GM19238 (cell line): ENCODE measurements around the gene BEAN1.
A peak's percentile ranks its signal among the peaks of the same experiment; 100 is the strongest.

Source experiments
- DNase-seq: peaks from one replicate; pipeline ENCODE4 v3.0.0; 2011; ENCODE audit warnings: low spot score; ENCODE audit not compliant: insufficient read length

BEAN1 gene

DNA sequence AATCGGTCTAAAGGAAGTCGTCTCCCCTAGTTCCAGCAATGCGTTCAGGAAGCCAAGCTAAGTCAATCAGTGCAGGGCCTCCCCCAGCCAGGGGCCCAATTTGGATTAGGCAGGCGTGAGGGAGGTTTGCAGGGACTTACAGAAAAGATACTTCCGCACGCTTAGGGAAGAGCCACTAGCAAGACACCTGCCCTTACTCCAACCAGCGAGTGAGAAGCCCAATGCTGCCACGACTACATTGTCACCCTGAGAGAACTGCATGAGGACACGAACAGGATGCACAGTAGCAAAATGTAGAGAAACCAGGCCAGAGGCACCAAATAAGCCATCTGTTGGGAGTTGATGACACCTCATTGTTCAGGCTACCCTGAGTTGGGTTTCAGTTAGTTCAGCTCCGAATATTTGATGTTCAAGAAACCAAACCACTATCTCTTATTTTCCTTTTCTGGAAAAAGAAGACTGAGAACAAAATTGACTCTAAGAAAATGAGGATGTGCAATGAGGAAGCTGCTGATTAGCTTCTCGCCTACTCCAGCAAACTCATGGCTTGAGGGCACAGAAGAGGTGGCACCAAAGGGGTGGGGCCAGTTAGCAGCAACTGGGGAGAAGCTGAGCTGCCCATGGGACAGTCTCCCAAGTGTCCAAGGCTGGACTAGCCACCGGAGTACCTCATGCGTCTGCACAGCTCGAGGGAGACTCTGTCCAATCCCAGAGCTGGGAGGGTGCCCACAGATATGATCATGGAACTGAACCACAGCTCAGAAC lies 93.5 kb downstream of the BEAN1 start:
- DNase-seq = no peak

DNA sequence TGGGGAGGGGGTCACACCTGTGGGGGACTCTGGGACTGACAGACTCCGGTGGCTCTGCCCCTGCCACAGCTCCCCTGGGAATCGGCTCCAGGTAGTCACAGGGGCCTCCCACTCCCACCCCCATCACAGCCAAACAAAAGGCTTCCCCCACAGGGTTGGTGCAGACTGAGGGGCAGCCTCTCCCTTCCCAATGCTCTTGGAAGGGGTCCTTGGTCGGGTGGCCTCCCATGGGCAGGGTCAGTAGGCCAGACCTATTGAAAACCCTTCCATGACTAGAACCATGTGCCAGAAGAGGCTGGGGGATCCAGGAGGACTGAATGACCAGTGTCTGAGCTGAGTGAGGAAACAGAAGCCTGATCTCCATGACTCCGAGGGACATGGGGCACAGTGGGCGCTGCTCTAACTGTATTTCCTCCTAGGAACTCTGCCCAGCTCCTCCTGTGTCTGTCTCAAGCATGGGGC lies 94.2 kb downstream of the BEAN1 start:
- DNase-seq = no peak

DNA sequence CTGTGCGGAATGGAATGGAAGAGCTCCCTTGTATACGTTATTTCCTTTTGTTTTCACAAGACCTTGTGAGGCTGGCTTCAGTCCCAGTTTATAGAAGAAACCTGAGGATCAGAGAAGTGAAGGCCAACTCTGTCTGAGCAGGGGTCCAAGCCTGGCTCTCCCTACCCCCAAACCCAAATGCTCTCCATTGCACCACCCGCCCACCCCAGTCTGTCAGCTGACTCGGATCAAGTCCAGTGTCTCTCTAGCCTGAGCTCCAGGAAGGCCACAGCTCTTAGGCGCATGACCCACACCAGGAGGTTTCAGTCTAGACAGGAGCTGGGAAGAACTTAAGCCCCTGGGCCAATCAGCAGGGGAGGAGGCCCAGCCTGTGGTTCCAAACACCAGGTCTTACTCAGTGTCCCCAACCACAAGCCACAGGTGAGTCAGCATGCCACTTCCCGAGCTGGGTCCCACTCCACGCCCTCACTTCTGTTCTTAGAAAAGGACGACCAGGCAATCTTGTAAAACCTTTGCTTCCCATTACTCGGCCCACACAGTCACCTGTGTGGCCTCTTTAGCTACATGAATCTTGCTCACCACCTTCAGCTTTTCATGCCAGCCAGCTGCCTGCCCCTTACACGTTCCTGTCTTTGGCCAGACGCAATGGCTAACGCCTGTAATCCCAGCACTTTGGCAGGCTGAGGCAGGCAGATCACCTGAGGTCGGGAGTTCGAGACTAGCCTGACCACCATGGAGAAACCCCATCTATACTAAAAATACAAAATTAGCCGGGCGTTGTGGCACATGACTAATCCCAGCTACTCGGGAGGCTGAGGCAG lies 95.1 kb downstream of the BEAN1 start:
- no peak for DNase-seq

DNA sequence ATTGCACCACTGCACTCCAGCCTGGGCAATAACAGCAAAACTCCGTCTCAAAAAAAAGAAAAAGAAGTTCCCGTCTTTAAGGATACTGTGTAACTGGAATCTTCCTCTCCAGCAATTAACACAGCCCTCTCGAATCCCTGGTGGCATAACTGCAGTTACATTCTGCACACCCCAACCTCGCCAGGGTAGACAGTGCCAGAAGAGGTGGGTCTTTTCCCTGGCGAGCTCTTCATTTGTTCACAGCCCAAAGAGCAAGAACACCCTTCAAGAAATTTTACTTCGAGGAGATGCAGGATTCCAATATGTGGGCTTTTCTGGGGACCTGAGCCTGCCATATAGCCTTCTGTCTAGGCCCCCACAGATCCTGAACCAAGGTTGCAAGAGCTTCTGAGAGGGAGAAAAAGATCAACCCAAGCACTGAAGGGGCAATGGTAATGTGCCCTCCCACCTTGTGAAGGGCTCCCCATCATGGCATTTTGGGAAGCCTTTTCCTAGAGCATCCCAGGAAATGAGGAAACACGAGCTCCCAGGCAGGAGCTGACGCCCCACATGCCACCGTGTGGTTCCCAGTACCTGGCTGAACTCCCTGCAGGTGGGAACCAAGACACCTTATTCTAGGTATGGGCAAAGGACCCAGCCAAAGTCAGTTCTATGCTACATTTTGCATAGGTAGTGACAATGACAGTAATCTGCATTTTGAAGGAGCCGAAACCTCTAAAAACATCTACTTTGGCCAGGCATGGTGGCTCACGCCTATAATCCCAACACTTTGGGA lies 95.9 kb downstream of the BEAN1 start:
- no peak for DNase-seq

DNA sequence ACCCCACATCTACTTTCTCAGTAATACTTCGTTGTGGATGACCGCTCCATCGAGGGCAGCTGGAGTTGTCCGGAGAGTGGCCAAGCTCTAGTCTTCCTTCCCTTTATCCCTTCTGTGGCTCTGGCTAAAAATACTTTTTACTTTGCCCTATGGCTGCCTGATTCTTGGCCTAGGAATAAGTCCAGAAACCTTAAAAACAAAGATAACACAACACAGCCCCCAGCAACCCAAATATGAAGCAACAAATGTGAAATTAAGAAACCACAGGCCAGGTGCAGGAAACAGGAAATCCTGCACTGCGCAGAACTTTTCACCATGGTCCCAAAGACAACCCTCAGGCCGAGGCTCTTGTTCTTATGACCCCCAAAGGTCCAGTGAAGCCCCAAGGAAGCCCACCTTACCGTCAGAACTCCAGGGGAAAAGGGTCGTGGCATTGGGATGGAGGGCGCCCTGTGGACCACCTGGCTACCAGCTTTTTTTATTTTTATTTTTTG lies 96.8 kb downstream of the BEAN1 start:
- no peak for DNase-seq

DNA sequence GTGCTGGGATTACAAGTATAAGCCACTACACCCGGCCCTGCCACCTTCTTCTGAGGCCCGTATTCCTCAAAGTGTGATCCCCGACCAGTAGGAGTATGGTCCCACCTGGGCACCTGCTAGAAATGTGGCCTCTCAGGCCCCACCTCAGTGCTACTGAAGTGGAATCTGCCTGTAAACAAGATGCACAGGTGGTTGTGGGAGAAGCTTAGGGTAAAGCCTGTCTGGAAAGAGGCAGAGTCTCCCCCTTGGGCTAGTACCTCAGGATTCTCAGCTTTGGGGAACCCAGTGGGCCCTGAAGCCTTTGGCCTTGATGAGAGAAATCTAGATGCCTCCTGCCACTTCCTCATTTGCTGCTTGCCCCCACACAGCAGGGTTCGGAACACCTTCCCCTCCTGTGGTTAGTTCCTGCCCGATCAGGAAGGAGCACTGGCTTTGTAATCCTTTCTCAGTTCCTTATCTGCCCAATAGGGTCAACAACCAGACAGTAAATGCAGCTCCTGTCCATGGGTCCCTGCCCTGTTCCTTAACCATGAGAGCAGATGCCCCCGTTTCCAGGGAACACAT lies 97.6 kb downstream of the BEAN1 start:
- peak; percentile 35 for DNase-seq

DNA sequence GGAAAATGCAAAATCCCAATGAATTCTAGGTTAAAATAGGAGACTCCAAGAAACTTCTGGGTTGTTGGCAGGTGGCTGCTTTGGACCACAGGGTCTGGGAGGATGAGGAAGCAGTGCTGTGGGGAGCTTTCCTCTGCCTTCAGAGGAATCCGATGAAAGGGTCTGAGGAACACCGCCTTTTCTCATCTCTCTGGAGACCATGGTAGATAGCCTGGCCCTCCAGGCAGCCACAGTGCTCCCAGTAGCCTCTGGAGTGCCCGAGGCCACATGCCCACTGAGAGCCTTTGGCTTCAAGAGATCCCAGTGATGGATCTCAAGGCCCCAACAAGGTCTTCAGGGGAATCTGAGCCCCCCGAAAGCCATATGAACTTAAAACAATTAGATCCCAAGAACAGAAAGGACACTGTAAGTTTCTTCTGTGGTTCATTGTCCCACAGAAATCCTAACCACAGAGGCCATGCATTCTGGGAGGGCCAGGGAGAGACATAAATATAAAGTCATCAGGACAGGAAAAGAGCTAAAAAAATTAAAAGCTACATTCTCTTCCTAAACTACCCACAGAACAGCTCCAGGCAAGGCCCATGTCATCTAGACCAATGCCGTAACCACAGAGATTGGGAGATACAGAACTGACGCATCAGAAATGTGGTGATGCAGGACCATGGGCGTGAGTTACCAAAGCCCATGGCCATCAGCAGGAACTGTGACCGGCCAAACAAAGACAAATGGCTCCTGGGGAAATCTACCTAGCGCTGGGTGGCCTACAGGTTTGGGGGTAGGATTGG lies 98.5 kb downstream of the BEAN1 start:
- DNase-seq = no peak

DNA sequence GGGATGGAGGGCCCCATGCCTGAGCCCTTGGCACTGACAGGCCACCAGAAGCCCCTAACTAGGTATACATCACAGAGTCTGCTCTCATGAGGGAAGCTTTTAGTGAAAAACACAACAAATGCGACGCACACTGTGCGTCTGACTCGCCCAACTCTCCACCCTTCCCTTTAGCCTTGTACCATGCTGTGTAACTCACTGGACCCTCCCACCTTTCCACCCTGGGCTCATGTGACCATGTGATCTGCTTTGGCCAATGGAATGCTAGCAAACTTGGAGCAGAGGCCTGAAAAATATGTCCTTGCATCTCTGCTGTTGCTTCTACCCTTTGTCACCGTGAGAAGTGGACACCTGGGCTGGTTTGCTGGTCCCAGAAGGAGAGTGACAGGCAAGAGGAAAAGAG lies 101.2 kb downstream of the BEAN1 start:
- no peak for DNase-seq

DNA sequence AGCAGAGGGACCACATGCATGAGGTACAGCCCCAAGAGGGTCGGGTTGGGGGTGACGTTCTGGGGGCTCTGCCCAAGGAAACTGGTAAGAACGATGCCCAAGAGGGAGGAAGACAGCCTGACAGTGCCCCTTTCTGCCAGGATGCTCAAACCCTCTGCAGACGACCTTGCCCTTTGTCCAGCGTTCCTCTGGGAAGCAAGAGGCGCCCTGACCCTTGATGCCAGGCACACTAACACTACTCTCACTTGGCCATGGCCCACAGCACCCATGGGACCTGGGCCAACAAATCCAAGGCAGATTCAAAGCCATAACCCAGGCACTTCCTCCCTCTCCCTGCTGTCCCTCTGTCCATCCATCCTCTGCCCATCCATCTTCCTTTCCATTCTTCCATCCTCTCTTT lies 102.4 kb downstream of the BEAN1 start:
- DNase-seq = no peak
